Measurements from ENCODE around the gene MS4A8.

The MS4A8 gene

GRCh38 chr11:60764879-60765278 lies 65.5 kb downstream of the MS4A8 start:
- no peak for DNase-seq (ENCODE audit: low read depth)

DNA sequence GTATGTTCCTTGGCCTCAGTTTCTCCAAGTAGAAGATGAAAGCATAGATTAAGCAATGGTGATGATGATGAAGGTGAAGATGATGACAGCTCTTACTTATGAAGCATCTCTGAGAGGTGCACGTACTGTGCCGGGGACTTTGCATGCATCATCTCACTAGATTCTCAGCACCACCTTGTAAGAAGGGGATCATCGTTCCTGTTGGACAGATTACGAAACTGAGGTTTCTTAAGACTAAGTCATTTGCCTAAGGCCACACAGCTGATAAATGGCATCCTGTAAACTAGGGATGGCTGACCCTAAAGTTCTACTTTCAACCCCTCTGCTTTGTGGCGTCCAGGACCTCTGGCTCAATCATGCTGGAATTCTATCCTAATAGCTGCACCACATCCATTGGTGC lies 65.9 kb downstream of the MS4A8 start:
- DNase-seq (ENCODE audit: low read depth): no peak
